ENCODE measurements around the gene SMIM5. TPM values are rescaled to one million over a fixed set of nuclear protein-coding genes. Genes with fewer than 3 reads are reported as not detected.

SMIM5 gene
- total and polyA plus RNA-seq, 2 of the 13 experiments (the other 11 are each of a cell fraction or from before 2014, with no cell fraction given), result not detected

DNA sequence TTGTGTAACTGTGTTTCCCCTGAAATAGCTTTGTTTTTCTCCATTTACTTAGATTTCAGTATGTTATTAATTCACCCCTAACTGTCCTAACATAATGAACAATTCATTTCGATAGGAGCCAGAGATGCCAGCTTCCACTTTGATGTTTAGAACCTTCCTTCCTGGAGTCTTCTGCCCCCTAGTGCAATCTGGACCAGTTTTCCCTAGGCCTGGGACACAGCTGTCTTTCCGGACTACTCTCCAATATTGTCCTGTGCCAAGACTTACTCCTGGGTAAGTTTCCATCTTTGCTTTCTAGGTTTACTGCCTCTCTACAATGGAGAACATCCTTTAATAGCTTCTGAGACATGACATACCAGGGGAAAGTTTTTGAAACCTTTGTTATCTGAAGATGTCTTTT is 20.9 kb downstream of the SMIM5 start (continued):
- TF ChIP-seq STAG1 (CRISPR knock-in tag; IDR thresholded peaks at IDR 0.05) (peak; percentile 32), NFAT5 (CRISPR knock-in tag; IDR thresholded peaks at IDR 0.05) (no peak), FOXO1 (CRISPR knock-in tag; IDR thresholded peaks at IDR 0.05) (no peak)

- no peak overlapping the region for H3K9ac ChIP-seq (ENCODE audit: insufficient read depth, low read depth, low read length)
- H3K27me3 ChIP-seq (ENCODE audit: control insufficient read depth in 1 of 2, insufficient read depth in 2 of 2, low read length in 2 of 2), result no peaks in the 10 kb centered on the region
- peaks cover 1% of the 10 kb centered on the region; the same call in 1 of the 2 replicates for H3K4me1 ChIP-seq (ENCODE audit: insufficient read depth, low read length)
- intact Hi-C loops (cut with micrococcal nuclease; ENCODE audit: unreplicated experiment) (no loop called here), in situ Hi-C loops (cut with HindIII; ENCODE audit: extremely low pct_ligation_motif_present, low pct_unique_long_range_greater_than_20kb) (no loop called here)
- no peaks in the 10 kb centered on the region for H3K79me2 ChIP-seq (ENCODE audit: insufficient read depth, low read length)
- no peak overlapping the region for H3K4me2 ChIP-seq (ENCODE audit: low read depth, low read length)
- POLR2A ChIA-PET, result interaction anchor here (3.3 kb wide), 1 partner anchor 12 kb away, joined by 9 read pairs; a partner anchor contains a TSS
- 95% methylated on average over 5 of the region's 5 CpGs for WGBS (ENCODE audit: low lambda C conversion rate)
- FAIRE-seq, result no peak
- H3K4me3 ChIP-seq (replicated peaks in 1 of 3; ENCODE audit: insufficient read depth in 1 of 3, low read depth in 2 of 3, low read length in 3 of 3), result no peak overlapping the region
- H3K9me3 ChIP-seq (ENCODE audit: low read length), result no peaks in the 10 kb centered on the region
- no peaks in the 10 kb centered on the region for H4K20me1 ChIP-seq (ENCODE audit: insufficient read depth, low read length)
- CTCF ChIA-PET (ENCODE audit: low intra/inter-chr PET ratio, low total read pairs), result no interaction called here
- no peak overlapping the region for H3K27ac ChIP-seq (ENCODE audit: extremely low read length, insufficient read depth, low read length)
- no peak overlapping the region for H2AFZ ChIP-seq (ENCODE audit: low read length)
- no peak for DNase-seq (ENCODE audit: low spot score)
- peaks cover 20 to 37% of the 10 kb centered on the region in 2 experiments for H3K36me3 ChIP-seq (replicated peaks in 1 of 2; ENCODE audit: control insufficient read depth in 1 of 2, insufficient read depth in 2 of 2, low read length in 2 of 2)
- ATAC-seq, result no peak
- no TSS peak for BruUV-seq (replicated peaks)
- no peak for TF ChIP-seq ZNF562 (CRISPR knock-in tag; IDR thresholded peaks at IDR 0.05; ENCODE audit: borderline replicate concordance)
- TF ChIP-seq PRMT3 (CRISPR knock-in tag; IDR thresholded peaks at IDR 0.05; ENCODE audit: borderline replicate concordance, low read depth), result no peak
- TF ChIP-seq CENPX (CRISPR knock-in tag; IDR thresholded peaks at IDR 0.05), result no peak
- TF ChIP-seq ZNF251 (CRISPR knock-in tag; IDR thresholded peaks at IDR 0.05), result no peak
- TF ChIP-seq KLF6 (CRISPR knock-in tag; IDR thresholded peaks at IDR 0.05), result no peak
- no peak for TF ChIP-seq ZNF326 (CRISPR knock-in tag; IDR thresholded peaks at IDR 0.05; ENCODE audit: borderline replicate concordance)
- no peak for TF ChIP-seq HOXA7 (CRISPR knock-in tag; IDR thresholded peaks at IDR 0.05)
- TF ChIP-seq, protein P1, sequence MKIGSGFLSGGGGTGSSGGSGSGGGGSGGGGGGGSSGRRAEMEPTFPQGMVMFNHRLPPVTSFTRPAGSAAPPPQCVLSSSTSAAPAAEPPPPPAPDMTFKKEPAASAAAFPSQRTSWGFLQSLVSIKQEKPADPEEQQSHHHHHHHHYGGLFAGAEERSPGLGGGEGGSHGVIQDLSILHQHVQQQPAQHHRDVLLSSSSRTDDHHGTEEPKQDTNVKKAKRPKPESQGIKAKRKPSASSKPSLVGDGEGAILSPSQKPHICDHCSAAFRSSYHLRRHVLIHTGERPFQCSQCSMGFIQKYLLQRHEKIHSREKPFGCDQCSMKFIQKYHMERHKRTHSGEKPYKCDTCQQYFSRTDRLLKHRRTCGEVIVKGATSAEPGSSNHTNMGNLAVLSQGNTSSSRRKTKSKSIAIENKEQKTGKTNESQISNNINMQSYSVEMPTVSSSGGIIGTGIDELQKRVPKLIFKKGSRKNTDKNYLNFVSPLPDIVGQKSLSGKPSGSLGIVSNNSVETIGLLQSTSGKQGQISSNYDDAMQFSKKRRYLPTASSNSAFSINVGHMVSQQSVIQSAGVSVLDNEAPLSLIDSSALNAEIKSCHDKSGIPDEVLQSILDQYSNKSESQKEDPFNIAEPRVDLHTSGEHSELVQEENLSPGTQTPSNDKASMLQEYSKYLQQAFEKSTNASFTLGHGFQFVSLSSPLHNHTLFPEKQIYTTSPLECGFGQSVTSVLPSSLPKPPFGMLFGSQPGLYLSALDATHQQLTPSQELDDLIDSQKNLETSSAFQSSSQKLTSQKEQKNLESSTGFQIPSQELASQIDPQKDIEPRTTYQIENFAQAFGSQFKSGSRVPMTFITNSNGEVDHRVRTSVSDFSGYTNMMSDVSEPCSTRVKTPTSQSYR (CRISPR knock-in tag; IDR thresholded peaks at IDR 0.05; ENCODE audit: borderline replicate concordance), result no peak
- no peak for TF ChIP-seq ZNF10 (CRISPR knock-in tag; IDR thresholded peaks at IDR 0.05; ENCODE audit: borderline replicate concordance, low read depth)
- no peak for TF ChIP-seq NCOR1 (IDR thresholded peaks at IDR 0.05; ENCODE audit: borderline replicate concordance, low read length)
- no peak for TF ChIP-seq ZNF33A (CRISPR knock-in tag; IDR thresholded peaks at IDR 0.05; ENCODE audit: borderline replicate concordance)
Measured at GRCh38 chr17:75658237-75658636, 25.0 kb downstream of the SMIM5 start.

Data from HepG2 (cell line).